ENCODE data around the gene REXO1. TPM values are rescaled to one million over a fixed set of nuclear protein-coding genes. Genes with fewer than 3 reads are reported as not detected.
"Not testable (repeated sequence)": the region's sequence is repeated elsewhere in the genome, so short reads cannot be mapped to it uniquely, and the experiment has no call there.

REXO1 gene
- total RNA-seq, 2 experiments from 2014 or later = 52.5 to 53.0 TPM

DNA sequence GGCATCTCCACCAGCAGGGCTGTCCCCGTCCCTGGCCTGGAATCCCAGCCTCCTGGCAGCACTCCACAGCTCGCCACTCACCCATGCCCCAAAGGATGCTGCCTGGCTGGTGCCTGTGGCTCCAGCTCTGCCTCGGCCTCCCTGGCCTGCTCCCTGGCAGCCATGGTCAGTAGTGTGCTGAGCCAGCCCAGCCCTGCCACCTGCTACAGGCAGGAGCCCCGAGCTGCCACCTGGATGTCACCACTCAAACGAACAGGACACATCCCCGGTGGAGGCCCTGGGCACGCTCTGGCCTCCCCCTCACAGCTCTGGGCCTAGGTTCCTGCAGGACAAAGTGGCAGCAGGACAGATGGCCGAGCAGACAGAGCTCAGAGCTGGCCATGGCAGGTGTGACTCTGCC is 30.3 kb upstream of the REXO1 start:
- CTCF ChIA-PET, POLR2A ChIA-PET: not testable (repeated sequence)

DNA sequence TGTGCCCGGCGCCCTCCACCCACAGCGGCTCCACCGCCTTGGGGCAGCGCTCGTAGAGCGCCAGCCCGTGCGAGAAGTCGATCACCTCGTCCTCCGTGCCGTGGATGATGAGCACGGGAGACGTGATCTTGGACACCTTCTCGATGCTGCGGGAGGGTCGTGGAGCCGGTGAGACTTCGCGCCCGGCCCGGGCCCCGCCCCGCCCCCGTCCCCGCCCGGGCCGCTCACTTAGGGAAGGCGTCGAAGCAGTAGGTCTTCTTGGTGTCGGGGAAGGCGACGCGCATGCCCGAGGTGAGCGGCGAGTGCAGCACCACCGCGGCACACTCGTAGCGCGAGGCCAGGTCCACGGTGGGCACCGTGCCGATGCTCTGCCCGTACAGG is 29.0 kb upstream of the REXO1 start:
- ChIA-PET POLR2A (interaction anchor here (1.3 kb wide), 1 partner anchor 17 kb away, joined by 3 read pairs; no protein-coding TSS in a partner anchor), CTCF (interaction anchor here (1.3 to 3.3 kb wide), 3 partner anchors 10 to 20 kb away, joined by 3 to 19 read pairs (median 5); no protein-coding TSS in a partner anchor)

DNA sequence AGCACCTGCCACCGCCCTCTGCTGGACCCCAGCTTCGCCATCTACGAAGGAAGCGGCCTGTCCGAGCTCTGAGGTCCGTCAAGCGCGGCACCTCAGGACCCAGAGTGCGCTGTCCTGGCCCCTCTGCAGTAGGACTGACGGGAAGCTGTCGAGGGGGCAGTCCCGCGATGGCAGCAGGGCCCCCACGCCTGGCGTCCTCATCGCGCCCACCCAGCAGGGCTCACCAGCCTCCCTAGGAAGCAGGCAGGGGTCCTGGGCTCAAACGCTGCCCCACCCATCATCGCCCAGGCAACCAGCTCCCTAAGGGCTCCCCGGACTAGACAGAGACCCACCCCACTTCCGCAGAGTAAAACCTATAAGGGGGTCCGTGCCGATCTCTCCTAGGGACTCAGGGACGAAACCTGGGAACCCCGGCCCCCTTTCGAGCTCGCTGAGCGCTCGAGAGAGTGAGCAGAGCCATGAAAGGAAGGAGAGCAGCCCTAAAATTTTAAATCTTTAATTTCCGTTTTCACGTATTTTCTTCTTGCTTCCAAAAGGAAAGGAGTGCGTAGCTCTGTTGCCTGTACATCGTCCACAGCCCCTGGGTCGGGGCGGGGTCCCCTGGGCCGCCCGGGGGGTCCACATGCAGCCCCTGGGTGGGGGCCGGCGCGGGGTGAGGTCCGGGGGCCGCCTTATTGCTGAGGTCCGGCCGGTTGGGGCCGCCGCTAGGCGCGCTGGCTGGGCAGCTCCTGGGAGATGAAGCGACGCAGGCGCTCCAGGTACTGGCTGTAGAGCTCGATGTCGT is 28.4 kb upstream of the REXO1 start:
- POLR2A ChIA-PET = interaction anchor here (1.0 to 2.4 kb wide), 5 partner anchors 9 to 21 kb away, joined by 3 to 16 read pairs (median 7); no protein-coding TSS in a partner anchor
- CTCF ChIA-PET = interaction anchor here (0.5 to 3.3 kb wide), 10 partner anchors 8 to 193 kb away, joined by 3 to 19 read pairs (median 4); partner anchors contain the start of gene ABHD17A

DNA sequence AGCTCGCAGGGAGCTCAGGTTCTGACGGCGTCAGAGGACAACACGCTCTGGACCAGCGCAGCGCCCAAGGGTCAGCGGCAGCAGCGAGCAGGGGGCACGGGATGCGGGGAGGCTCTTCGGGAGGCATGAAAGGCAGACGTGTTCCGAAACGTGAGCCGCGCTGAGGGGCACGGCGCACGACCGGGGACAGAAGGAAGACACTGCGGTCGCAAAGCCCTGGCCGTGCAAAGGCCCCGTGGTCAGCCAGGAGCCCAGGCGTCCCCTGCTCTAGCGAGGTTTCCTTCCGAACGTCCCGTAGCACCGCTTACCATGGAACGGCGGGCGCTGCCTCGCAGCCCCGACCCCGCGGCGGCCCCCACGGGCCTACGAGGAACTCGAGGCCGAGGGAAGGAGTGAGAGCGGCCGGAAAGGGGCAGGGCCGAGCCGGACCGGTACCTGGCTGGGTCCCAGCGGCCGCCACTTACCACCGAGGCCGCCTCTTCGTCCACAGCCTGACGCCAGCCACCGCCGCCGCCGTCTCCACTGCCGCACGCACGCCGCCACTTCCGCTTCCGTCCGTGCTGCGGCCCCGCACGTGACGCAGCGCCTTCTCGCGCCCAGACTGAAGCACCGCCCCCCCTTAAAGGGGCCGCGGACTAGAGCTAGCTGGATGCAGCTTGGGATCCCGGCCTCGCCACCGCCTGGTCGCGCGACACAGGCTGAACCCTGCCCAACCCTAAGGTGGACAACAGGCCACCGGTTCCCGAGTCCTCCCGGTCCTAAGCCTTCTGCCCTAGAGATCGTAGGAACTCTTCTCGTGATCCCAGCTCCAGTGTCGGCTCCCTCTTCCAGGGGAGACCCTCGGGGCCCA is 27.6 kb upstream of the REXO1 start:
- POLR2A ChIA-PET = interaction anchor here (0.8 to 2.4 kb wide), 7 partner anchors 9 to 219 kb away, joined by 3 to 16 read pairs (median 4); no protein-coding TSS in a partner anchor
- CTCF ChIA-PET = interaction anchor here (0.5 to 3.3 kb wide), 11 partner anchors 8 to 193 kb away, joined by 3 to 19 read pairs (median 4); partner anchors contain the start of gene ABHD17A

DNA sequence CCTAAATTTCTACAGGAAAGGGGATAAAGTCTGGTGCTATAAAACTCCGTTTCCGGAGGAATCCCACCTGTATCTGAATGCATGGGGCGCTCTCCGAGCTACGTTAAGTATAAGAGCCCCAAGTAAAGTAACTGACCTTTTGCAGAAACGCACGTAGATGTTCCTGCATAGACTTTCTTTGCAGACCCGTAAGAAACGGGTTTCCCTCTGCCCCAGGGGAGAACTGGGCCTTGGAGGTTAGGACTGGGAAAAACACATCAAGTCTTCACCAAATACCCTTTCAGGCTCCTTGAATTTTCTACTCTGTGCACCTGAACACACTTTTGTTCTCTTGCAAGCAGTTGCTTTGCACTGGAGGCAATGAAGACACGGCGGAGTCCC is 27.0 kb upstream of the REXO1 start:
- ChIA-PET CTCF (interaction anchor here (0.7 to 3.3 kb wide), 4 partner anchors 10 to 128 kb away, joined by 3 to 19 read pairs (median 7); no protein-coding TSS in a partner anchor), POLR2A (interaction anchor here (0.8 to 2.4 kb wide), 4 partner anchors 10 to 219 kb away, joined by 3 to 16 read pairs (median 8); no protein-coding TSS in a partner anchor)

DNA sequence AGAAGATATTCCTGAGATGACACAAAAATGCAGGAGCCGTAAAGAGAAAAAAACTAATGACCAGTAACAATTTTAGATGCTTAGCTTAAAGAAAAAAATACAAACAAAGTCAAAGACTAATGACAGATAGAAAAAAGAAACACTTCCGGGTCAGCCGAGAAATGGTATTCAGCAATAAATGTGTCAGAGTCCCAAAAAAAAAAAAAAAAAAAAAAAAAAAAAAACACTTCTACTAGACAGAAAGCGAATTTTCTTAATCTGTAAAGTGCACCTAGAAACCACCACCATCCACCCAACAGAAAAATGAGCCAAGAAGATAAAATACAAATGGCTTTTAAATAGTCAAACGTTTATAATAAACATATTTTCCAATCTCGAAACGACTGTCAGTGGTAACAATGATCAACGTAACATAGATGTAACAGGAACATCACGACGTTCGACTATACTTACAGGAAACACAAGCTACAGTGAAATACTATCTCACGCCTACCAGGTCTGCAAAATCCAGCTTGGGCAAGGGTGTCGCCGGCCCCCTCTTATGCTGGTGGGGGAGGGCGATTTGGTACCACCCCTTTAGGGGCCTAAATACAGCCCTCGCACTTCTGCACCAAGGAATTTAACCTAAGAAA is 26.4 kb upstream of the REXO1 start:
- POLR2A ChIA-PET = interaction anchor here (0.6 to 2.4 kb wide), 6 partner anchors 9 to 220 kb away, joined by 3 to 16 read pairs (median 6); no protein-coding TSS in a partner anchor

DNA sequence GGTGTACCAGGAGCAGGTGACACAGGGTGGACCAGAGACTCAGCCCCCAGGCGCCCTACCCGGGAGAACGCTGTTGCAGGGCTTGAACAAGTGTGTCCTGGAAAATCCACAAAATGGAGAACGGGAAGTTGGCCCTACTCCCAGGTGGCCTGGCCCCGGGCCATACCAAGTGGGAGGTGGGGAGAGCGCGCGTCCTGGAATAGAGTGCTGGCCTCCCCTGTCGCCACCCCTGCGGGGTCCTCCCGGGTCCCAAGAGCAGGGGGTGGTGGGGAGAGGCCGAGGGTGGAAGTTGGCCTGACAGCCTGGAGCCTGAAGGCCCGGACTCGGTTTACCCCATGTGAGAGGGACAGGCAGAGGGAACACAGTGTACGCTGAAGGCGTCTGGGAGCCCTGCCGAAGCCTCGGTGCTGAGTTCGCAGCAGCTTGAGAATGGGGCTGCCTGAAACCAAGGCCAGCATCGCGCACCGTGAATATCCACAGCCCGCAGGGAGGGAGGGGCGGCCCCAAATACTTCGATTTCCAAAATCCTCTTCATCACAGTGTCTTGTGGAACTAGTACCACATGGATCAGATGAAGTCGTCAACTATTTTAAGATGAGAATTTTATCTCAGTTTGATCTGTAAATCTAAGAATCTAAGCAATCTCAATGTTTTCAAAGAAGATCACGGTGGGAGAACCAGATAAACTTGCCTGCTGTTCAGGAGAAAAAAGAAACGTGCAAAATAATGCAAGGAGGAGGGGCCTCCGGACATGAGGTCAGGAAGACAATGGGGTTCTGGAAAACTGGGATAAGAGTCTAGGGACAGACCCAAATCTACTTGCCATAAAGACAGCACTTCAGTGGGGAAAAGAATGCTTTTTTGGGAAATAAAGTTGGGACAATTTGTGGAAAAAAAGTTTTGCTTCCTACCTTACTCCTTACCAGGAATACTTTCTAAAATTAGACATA is 25.5 kb upstream of the REXO1 start:
- POLR2A ChIA-PET = interaction anchor here (0.6 kb wide), 1 partner anchor 117 kb away, joined by 8 read pairs; no protein-coding TSS in a partner anchor
- CTCF ChIA-PET = interaction anchor here (0.7 to 3.3 kb wide), 4 partner anchors 14 to 72 kb away, joined by 3 to 19 read pairs (median 4); no protein-coding TSS in a partner anchor

More for the DNA sequence above, 26.4 kb upstream of the REXO1 start:
- CTCF ChIA-PET = interaction anchor here (0.7 to 3.3 kb wide), 7 partner anchors 9 to 128 kb away, joined by 3 to 19 read pairs (median 5); no protein-coding TSS in a partner anchor

DNA sequence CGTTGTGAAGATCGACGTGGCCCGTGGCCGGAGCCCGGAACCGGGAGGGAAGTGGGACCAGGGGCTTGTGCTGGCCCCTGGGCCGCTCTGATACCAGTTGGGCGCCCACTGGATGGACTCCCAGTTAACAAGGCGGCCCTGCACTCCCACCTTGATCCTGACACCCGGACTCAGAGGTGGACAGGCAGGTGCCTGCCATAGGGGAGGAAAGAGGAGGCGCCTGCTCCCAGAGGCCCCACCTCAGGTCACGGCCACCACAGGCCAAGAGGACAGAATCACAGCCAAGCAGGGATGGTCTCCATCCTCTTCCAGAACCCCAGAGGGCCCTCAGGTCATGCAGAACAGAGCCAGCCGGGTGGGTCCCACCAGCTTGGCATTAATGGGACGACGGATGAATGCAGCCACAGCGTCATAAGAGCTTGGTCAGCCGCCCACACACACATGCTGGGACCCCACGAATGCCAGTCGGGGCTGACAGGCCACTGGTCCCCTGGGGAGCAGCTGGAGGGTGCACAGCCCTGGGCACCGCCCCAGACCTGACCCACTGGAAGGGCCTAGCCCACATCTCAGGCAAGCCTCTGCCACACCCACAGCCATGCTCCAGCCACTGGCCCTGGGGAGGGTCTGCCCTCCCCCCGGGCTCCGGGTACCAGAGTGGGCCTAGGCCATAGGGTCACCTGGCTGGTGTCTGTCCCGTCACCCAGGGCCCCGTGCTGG is 24.7 kb upstream of the REXO1 start:
- POLR2A ChIA-PET = no interaction called here

DNA sequence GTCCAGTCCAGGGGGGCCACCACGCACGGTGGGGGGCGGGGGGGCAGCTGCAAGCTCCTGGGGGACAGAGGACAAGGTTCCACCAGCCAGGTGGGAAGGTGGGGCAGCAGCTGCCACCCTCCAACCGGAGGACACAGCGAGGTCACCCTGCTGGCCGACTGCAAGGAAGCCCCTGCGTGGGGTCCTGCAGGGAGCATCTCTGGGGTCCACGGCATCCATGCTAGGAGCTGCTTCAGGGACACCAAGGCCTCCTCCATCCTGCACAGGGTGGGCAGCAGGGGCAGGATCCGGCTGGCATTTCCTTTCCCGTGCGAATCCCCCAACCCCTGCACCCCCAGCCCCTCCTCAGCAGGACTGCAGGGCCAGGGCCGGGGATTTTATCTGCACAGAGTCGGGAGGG is 23.3 kb upstream of the REXO1 start:
- ChIA-PET POLR2A (no interaction called here), CTCF (no interaction called here)

More for the DNA sequence above, 24.7 kb upstream of the REXO1 start:
- CTCF ChIA-PET = no interaction called here

DNA sequence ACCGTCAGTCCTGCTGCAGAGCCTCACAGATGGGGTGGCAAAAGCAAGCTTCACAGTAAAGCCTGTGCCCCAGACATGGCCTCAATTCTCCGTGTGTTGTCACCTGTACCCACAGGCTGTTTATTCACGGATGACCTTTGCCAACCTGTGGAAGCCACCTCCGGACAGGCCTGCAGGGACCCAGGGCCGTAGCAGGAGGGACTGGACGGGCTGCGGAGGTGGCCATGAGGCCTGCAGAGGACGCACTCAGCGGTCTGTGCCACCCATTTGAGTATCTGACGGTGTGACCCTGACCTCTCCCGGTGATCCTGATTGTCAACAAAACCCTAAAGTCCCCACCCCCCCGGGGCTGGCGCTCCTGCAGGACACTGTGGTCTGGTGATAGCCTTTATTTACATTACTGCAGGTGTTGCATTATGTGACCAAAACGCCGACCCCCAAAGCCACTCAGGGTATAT is 22.9 kb upstream of the REXO1 start:
- CTCF ChIA-PET = no interaction called here
- POLR2A ChIA-PET = no interaction called here

DNA sequence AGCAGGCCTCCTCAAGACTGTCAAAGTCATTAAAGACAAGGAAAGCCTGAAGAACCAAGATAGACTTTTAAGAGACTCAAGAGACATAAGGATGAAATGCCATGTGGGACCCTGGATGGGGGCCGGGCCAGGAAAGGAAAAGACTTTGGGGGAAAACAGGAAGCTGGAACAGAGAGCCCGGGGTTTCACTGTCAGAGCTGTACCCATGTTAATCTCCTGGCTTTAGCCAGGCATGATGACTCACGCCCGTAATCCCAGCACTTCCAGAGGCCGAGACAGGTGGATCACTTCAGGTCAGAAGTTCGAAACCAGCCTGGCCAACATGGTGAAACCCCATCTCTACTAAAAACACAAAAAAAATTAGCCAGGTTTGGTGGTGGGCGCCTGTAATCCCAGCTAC is 20.7 kb upstream of the REXO1 start:
- CTCF ChIA-PET = interaction anchor here (1.1 kb wide), 1 partner anchor 29 kb away, joined by 4 read pairs; no protein-coding TSS in a partner anchor

DNA sequence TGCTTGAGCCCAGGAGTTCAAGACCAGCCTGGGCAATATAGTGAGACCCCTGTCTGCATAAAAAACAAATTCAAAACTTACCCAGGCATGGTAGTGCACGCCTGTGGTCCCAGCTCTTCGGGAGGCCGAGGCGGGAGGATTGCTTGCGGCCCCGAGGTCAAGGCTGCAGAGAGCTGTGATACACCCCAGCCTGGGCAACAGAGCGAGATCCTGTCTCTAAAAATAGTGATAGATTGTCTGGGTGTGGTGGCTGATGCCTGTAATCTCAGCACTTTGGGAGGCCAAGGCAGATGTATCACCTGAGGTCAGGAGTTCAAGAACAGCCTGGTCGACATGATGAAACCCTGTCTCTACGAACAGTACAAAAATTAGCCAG is 19.1 kb upstream of the REXO1 start:
- ChIA-PET CTCF (interaction anchor here (1.3 kb wide), 1 partner anchor 9 kb away, joined by 3 read pairs; no protein-coding TSS in a partner anchor), POLR2A (interaction anchor here (0.7 to 1.1 kb wide), 3 partner anchors 9 to 80 kb away, joined by 3 to 7 read pairs (median 4); no protein-coding TSS in a partner anchor)

More for the DNA sequence above, 20.7 kb upstream of the REXO1 start:
- POLR2A ChIA-PET = interaction anchor here (0.6 to 0.7 kb wide), 2 partner anchors 11 to 234 kb away, joined by 3 to 4 read pairs; no protein-coding TSS in a partner anchor

DNA sequence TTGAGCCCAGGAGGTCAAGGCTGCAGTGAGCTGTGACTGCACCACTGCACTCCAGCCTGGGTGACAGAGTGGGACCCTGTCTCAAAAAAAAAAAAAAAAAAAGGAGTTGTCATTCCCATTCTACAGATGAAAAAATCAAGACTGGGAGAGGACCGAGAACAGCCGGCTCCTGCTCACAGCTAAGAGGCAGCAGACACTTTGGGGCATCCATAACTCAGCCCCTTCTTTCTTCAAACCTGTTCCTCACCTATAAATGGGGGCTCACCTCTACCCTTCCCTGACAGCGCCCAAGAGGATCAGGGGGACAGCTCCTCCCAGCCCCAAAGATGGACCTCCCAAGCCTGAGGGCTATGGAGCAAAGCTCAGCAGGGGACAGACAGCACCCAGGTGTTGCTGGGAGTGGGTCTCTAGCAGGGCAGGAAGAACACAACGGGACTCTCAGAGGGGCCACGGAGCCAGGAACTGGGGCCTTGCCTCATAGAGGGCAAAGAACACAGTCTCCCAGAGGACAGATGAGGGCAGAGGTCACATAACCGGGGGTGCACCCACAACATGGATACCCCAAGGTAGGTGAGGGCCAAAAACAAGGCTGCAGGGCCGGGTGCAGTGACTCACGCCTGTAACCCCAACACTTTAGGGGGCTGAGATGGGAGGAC is 18.5 kb upstream of the REXO1 start:
- ChIA-PET POLR2A (interaction anchor here (0.6 to 1.1 kb wide), 5 partner anchors 9 to 285 kb away, joined by 3 to 7 read pairs (median 3); no protein-coding TSS in a partner anchor), CTCF (interaction anchor here (0.7 to 2.3 kb wide), 5 partner anchors 8 to 76 kb away, joined by 3 to 8 read pairs (median 3); no protein-coding TSS in a partner anchor)

DNA sequence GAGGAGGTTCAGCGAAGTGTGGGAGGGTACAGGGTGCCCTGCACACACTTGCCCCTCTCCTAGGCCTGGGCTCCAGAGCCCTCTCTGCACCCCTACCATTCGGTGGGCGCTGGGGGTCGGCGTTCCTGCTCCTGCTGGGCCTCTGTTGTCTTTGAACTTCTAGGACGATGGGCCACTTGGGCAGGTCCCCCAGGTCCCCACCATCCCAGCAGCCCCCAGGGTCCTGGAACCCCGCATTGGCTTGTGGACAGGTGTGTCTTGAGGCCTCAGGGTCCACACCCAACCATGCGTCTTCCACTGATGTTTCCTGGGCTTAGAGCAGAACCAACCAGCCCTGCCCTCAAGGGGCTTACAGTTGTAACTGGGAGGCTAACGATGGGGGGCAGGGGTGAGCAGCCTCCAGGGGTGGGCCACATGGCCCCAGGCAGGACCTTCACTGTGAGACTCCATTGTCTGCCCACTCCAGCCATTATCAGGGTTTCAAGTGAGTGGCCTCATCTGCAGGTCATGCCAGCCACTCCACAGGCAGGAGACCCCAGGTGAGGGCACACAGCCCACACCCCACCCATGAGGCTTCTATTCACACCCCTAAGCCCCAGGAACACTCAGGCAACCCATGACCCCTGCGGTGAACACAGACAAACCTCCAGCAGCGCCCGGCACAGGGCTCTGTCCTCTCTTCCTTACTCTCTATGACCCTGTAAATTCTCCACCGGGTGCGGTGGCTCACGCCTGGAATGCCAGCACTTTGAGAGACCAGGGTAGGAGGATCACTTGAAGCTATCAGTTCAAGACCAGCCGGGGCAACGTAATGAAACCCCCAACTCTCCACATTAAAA is 17.1 kb upstream of the REXO1 start:
- ChIA-PET CTCF (interaction anchor here (0.7 to 2.3 kb wide), 11 partner anchors 10 to 218 kb away, joined by 3 to 12 read pairs (median 4); partner anchors contain the start of gene ABHD17A), POLR2A (interaction anchor here (0.6 to 2.2 kb wide), 4 partner anchors 11 to 570 kb away, joined by 5 to 11 read pairs (median 8); no protein-coding TSS in a partner anchor)
